ENCODE data around the gene AGER.

- TF ChIP-seq CTCF (conservative IDR thresholded peaks at IDR 0.05; ENCODE audit: low read length), result no peak
- TF ChIP-seq EZH2phosphoT487 (IDR thresholded peaks at IDR 0.05; ENCODE audit: borderline replicate concordance), result no peak
These were observed 35.6 kb downstream of the AGER start for GRCh38 chr6:32148289-32149091.

Data from Loucy (cell line).